Activated CD4-positive, alpha-beta T cell treated with anti-CD3 and anti-CD28 coated beads for 1 hour (primary cell): ENCODE results near the gene CENPS.
"Not testable (repeated sequence)": the region's sequence is repeated elsewhere in the genome, so short reads cannot be mapped to it uniquely, and the experiment has no call there.

Source experiments
- DNase-seq: peaks from one replicate; pipeline ENCODE4 v3.0.0-alpha.2; 2020

CENPS gene

GRCh38 chr1:10430216-10431069, at the start of gene CENPS:
TSS of gene CENPS (plus strand) at chr1:10430433. CDS start at chr1:10430518, 85 bp downstream.
- DNase-seq: peak; percentile 88

DNA sequence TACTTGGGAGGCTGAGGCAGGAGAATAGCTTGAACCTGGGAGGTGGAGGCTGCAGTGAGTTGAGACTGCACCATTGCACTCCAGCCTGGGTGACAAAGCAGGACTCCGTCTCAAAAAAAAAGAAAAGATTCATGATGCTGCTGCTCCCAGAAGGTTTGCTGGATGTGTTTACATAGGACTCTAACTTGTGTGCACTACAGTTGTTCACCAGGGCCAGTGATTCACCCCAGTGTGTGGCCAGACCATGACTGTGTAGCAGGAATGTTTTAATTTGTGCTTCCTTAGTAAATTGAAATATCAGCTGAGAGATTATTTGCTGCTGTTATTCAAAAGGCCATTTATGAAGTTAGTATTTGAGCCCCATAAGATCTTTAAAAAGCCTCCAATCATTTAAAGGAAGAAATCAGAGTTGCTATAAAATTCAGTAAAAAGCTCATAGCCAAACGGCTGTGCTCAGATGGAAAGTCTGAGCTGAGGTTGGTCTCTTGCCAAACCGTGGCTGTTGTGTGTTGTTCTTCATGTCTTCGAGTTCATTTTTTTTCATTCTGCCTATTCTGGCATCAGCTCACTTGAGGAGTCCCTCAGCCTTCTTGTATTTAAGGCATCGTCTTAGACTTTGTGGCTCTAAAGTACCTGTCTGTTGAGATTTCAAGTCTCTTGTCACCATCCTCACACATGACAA, 49.5 kb upstream of the CENPS start:
- DNase-seq: no peak

GRCh38 chr1:10383630-10384029, 46.6 kb upstream of the CENPS start:
- DNase-seq: no peak

- no peak for DNase-seq
Measured at GRCh38 chr1:10384219-10384618, 46.0 kb upstream of the CENPS start.

DNA sequence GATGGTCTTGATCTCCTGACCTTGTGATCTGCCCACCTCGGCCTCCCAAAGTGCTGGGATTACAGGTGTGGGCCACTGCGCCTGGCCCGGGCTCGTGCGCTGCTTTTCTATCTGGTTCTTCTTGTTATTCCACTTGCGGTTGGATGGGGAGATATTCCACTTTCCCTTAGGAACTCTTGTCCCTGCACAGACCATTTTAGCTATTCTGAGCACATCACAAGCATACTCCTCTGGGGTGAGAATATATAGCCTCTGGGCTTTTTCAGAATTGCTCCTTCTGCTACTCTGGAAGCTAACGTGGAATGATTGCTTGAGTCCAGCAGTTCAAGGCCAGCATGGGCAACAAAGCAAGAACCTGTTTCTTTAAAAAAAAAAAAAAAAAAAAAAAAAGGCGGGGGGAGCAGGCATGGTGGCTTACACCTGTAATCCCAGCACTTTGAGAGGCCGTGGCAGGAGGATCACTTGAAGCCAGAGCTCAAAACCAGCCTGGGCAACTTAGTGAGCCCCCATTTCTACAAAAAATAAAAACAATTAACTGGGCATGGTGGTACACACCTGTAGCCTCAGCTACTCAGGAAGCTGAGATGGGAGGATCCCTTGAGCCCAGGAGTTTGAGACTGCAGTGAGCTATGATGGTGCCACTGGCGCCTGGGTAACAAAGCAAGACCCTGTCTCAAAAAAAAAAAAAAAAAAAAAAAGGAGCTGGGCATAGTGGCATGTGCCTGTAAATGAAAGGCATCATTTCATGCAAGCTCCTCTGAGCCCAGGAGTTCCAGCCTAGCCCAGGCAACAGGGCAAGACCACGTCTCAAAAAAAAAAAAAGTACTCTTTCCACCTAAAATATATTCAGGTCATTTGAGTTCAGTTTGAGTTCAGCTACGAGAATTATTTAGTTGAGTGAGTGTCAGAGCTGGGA, 43.2 kb upstream of the CENPS start:
- no peak for DNase-seq

DNA sequence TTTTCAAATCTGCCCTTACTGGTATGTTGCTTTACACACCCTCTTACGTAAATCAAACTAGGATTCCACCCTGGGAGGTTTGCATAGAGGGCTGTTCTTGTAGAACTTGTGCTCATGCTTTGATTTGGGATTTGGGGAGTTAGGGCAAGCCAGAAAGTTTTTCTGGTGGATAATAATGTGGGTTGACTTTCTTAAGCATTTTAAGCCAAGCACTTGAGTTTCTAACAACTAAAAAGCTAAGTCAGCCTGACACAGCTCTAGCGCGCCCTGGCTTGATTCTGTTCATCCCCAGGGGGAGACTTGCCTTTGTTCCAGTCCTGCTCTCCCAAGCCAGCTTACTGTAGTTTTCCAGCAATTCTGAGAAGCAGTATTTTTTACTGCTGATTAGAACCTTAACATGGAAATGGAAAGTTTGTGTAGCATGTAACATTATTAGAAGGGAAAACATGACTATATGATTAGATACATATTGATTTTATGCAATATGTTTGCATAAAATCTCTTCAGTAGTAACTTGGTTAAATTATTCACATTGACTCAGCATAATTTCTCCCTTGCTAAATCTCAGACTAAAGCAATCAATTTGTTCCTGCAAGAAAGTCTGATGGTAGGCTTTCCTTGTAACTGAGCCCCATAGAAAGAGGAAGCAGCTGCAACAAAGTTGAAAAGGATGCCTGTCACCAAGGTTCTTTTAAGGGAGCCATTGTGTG, 42.4 kb upstream of the CENPS start:
- no peak for DNase-seq

GRCh38 chr1:10388387-10388715, 41.9 kb upstream of the CENPS start:
- DNase-seq: no peak

GRCh38 chr1:10389271-10389973, 40.8 kb upstream of the CENPS start:
- no peak for DNase-seq

DNA sequence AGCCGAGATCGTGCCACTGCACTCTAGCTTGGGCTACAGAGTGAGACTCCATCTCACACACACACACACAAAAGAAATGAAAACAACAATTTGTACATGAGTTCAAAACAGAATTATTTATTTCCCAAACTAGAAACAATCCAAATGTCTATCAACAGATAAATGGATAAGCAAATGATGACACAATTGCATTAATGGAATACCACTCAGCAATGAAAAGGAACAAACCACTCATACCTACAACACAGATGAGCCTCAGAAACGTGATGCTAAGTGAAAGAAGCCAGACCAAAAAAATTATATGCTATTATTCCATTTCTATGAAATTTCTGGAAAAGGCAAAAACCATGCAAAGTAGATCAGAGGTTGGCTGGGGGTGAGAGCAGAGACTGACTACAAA, 33.4 kb upstream of the CENPS start:
- DNase-seq: no peak

GRCh38 chr1:10398278-10398733, 31.9 kb upstream of the CENPS start:
- DNase-seq: no peak

DNA sequence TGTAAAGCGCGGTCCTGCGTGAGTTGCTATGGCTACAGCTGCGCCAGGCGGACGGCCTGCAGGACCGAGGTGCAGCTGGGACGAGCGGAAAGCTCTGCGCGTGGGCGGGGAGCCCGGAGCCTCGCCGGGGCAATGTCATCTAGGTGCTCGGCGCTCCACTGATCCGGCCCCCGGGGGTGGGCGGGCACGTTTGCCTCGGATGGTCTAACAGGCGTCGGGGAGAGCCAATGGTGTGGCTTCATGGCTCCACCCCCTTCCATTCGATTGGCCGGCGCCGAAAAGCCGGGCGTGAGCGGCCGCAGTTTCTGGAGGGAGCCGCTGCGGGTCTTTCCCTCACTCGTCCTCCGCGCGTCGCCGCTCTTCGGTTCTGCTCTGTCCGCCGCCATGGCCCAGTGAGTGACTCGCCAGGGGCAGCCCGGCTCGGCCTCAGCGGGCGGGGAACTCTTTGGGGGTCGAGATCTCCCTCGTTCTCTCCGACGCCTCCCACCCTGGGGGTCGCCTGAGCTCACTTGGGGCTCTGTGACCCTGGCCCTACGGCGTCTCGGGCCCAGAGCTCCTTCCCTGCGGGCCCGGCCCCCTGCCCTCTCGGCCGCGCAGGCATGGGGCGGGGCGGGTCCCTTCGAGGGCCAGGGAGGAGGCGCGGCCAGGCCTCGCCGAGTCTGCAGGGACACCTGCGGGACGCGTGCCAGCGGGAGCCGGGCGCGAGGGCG, 31.3 kb upstream of the CENPS start, which contains the start of gene PGD:
Gene PGD, plus strand, starts transcription at position 331 of the 710 bp plus-strand sequence. Its CDS starts 54 bp downstream, at position 385.
- peak; percentile 95 for DNase-seq

DNA sequence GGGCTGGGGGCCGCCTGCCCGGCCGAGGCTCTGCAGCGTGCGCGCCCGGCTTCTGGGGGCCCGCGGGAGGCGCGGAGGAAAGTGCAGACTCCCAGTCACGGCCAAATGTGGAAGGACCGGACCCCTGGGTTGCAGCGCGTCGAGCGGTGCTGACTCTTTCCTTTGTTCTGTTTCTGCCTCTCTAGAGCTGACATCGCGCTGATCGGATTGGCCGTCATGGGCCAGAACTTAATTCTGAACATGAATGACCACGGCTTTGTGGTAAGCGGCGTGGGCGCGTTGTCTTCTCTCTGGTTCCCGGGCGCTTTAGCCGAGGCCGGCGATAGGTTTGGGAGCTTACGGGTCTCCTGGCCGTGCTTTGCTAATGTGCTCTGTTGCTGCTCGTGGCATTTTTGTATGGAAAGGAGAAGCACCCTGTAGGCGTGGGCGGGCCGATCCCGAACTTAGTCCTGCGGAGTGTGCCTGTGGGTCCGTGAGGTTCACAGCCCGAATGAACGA, 30.7 kb upstream of the CENPS start:
- DNase-seq: no peak

GRCh38 chr1:10400013-10400412, 30.2 kb upstream of the CENPS start:
- no peak for DNase-seq

DNA sequence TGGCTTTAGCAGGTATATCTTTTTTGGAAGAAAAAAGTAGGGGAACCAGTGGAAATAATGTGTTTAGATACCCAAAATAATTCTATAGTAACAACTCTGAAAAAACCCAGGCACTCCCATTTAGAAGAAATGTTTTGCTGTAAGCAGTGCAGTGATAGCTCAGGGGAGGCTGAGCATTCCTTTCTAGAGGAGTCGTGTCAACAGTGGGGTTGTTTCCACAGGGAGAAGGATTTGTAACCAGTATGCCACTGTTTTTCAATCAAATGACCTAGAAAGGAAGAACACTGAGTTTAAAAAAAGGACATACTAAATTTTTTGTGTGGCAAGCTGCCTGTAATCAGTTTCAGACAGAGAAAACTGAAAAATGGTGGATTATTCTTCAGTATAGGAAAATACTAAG, 29.0 kb upstream of the CENPS start:
- DNase-seq: no peak

DNA sequence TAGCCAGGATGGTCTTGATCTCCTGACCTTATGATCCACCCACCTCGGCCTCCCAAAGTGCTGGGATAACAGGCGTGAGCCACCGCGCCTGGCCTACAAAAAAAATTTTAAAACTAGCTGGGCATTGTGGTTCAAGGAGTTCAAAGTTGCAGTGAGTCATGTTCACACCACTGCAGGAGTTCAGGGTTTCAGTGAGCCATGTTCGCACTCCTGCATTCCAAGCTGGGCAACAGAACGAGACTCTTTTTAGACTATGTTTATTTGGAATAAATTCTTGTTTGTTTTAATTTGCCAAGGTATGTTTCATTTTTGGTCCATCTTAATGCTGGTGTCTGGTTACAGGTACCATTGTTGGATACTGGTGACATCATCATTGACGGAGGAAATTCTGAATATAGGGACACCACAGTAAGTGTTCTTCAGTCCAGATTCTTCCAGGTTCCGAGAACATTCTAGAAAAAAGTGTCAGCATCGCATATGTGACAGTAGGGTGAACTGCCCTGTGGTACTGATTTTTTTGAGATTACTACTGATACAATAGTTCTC, 27.4 kb upstream of the CENPS start:
- no peak for DNase-seq

DNA sequence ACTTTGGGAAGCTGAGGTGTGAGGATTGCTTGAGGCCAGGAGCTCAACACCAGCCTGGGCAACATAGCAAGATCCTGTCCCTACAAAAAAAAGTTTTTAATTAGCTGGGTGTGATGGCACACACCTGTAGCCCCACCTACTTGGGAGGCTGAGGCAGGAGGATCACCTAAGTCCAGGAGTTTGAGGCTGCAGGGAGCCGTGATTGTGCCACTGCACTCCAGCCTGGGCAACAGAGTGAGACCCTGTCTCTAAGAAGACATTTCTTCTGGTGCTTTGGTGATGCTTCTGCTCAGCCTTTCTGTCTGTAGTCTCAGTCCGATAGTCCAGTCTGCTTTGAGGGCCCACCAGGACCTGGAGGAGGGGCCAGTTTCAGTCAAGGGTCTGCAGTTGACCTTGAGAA, 23.0 kb upstream of the CENPS start:
- DNase-seq: no peak

DNA sequence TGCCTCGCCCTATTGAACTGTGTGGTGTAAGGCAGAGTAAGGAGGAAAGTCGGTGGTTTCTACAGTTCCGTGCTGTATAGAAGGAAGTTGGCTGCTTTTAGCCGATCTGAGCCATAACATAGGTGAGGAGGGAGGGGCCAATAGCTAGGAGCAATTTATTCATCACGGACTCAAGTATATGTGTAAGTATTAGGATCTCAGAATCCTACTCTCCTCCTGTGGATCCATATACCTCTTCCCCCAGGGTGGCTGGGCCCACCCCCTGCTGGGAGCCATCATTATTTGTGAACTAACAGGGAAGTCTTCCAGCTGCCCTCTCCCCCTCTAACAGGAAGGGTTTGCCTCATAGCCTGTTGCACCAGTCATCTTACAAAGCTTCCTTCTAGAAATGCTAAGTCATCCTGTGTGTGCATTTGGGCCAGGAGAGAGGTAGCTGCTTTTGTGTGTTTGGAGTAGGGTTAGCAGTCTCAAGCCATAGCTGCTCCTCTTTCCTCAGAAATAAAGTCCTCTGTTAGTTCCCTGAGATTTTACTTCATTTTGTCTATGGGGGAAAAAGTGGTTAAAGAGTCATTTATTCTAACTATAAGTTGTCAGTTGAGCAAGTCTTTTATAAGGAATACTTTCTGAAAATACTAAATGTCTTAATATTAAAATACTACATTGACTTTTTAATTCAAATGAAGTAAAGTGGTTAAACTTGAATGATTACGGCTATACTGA, 14.9 kb upstream of the CENPS start:
- DNase-seq: no peak

GRCh38 chr1:10415967-10416366, 14.3 kb upstream of the CENPS start:
- not testable (repeated sequence) for DNase-seq

- DNase-seq: not testable (repeated sequence)
Measured at GRCh38 chr1:10418741-10419140, 11.5 kb upstream of the CENPS start.

GRCh38 chr1:10419351-10419750, 10.9 kb upstream of the CENPS start:
- no peak for DNase-seq
